SK-N-MC (cell line): ENCODE measurements around the gene PAN3.

Source experiments
- EZH2 ChIP-seq: fragments of 200-600 bp; sonication (generic); IDR thresholded peaks from one replicate; pipeline ENCODE4 v1.6.1; 2017; ENCODE audit warnings: antibody characterized with exemption
- FOXP2 ChIP-seq: optimal IDR thresholded peaks from 2 replicates; pipeline ENCODE3; 2011; ENCODE audit warnings: mild to moderate bottlenecking, moderate library complexity; ENCODE audit not compliant: insufficient read depth; ENCODE audit errors: extremely low read length, control extremely low read depth
- POLR2AphosphoS5 ChIP-seq: IDR thresholded peaks from 2 replicates; pipeline ENCODE4 v1.6.1; 2012; ENCODE audit warnings: mild to moderate bottlenecking, low read depth, low read length, borderline replicate concordance

GRCh38 chr13:28283600-28283999 is 145.3 kb downstream of the PAN3 start:
- TF ChIP-seq EZH2 (no peak), POLR2AphosphoS5 (no peak), FOXP2 (no peak)
